PC-9 (cell line): ENCODE measurements around the gene CD226. TPM values are rescaled to one million over a fixed set of nuclear protein-coding genes. Genes with fewer than 3 reads are reported as not detected.

Experiments
- BruUV-seq: library from RNA; stranded (reverse); fragments of 400-500 nt; replicated peaks from 2 replicates; lab custom pipeline; 2021; lab: Mats Ljungman, UMichigan
- CTCF ChIA-PET: fragments of 300-600 bp; sonication (Branson Sonifier 250); formaldehyde crosslinking; loops from one replicate; lab custom pipeline; 2022; ENCODE audit warnings: antibody characterized with exemption; lab: Charles Lee
- POLR2A ChIA-PET: fragments of 300-600 bp; sonication (Branson Sonifier 250); formaldehyde crosslinking; loops from one replicate; lab custom pipeline; 2022; ENCODE audit warnings: antibody characterized with exemption; ENCODE audit not compliant: unreplicated experiment; lab: Charles Lee
- DNase-seq, 2 experiments: peaks; one replicate each; pipeline versions ENCODE4 v3.0.0 to v3.0.0-alpha.2; 2015 to 2022; ENCODE audit warnings: mixed read lengths in 1 of 2
- H2AFZ ChIP-seq: fragments of 200-600 bp; sonication (generic); 2 replicates; pipeline ENCODE4 v1.8.1; 2017; ENCODE audit warnings: antibody characterized with exemption
- H3F3A ChIP-seq: fragments of 200-600 bp; sonication (generic); 2 replicates; pipeline ENCODE4 v1.8.1; 2017; ENCODE audit warnings: antibody characterized with exemption, mild to moderate bottlenecking, low read depth; ENCODE audit not compliant: insufficient read depth
- H3K27ac ChIP-seq: fragments of 200-600 bp; sonication (generic); 2 replicates; pipeline ENCODE4 v1.6.1; 2016; ENCODE audit warnings: mixed run types
- H3K27me3 ChIP-seq: fragments of 200-600 bp; sonication (generic); 2 replicates; pipeline ENCODE4 v1.6.1; 2016; ENCODE audit warnings: low read depth, mixed run types; ENCODE audit not compliant: insufficient read depth
- H3K36me3 ChIP-seq: fragments of 200-600 bp; sonication (generic); 2 replicates; pipeline ENCODE4 v1.6.1; 2016; ENCODE audit warnings: low read depth, mixed run types
- H3K4me1 ChIP-seq: fragments of 200-600 bp; sonication (generic); replicated peaks from 2 replicates; pipeline ENCODE4 v1.6.1; 2016; ENCODE audit warnings: mixed run types; ENCODE audit not compliant: insufficient read depth
- H3K4me2 ChIP-seq: fragments of 200-600 bp; sonication (generic); 2 replicates; pipeline ENCODE4 v1.6.1; 2017; ENCODE audit warnings: mixed run types
- H3K4me3 ChIP-seq: fragments of 200-600 bp; sonication (generic); 2 replicates; pipeline ENCODE4 v1.6.1; 2016; ENCODE audit warnings: mixed run types
- H3K79me2 ChIP-seq: fragments of 200-600 bp; sonication (generic); 2 replicates; pipeline ENCODE4 v1.6.1; 2017; ENCODE audit warnings: low read depth, mixed run types
- H3K9me2 ChIP-seq: fragments of 200-600 bp; sonication (generic); 2 replicates; pipeline ENCODE4 v1.8.1; 2017; ENCODE audit warnings: mild to moderate bottlenecking; ENCODE audit not compliant: insufficient read depth
- H3K9me3 ChIP-seq: fragments of 200-600 bp; sonication (generic); 2 replicates; pipeline ENCODE4 v1.8.1; 2016; ENCODE audit warnings: low read depth; ENCODE audit not compliant: insufficient read depth
- H4K20me1 ChIP-seq: fragments of 200-600 bp; sonication (generic); 2 replicates; pipeline ENCODE4 v1.8.1; 2017; ENCODE audit not compliant: insufficient read depth
- CTCF ChIP-seq: fragments of 200-600 bp; sonication (generic); conservative IDR thresholded peaks from 2 replicates; pipeline ENCODE4 v1.6.1; 2017; ENCODE audit warnings: mixed run types, antibody characterized with exemption, mild to moderate bottlenecking, moderate library complexity
- EZH2 ChIP-seq: fragments of 200-600 bp; sonication (generic); IDR thresholded peaks from 2 replicates; pipeline ENCODE4 v1.8.0; 2017; ENCODE audit warnings: antibody characterized with exemption, low read depth
- intact Hi-C: fragments of 100-400 bp; cut with micrococcal nuclease; formaldehyde crosslinking; loops from one replicate; pipeline ENCODE4 v1.10.0; 2022; ENCODE audit not compliant: unreplicated experiment
- total RNA-seq: library from RNA; stranded (reverse); gene quantifications from 2 replicates; pipeline ENCODE4 v1.2.3, GENCODE V29; 2021

The CD226 gene
- total RNA-seq, 1 experiment from 2014 or later: 0.13 TPM

- Histone ChIP-seq H3K4me1 (no peaks in the 10 kb centered on the region), H3K4me3 (no peak overlapping the region), H3K79me2 (no peaks in the 10 kb centered on the region), H3K4me2 (no peak overlapping the region), H3K27ac (no peak overlapping the region), H2AFZ (no peak overlapping the region), H4K20me1 (no peaks in the 10 kb centered on the region), H3K36me3 (no peaks in the 10 kb centered on the region), H3K9me3 (no peaks in the 10 kb centered on the region), H3K9me2 (no peaks in the 10 kb centered on the region), H3K27me3 (no peaks in the 10 kb centered on the region), H3F3A (no peaks in the 10 kb centered on the region)
- ChIA-PET POLR2A (no interaction called here), CTCF (no interaction called here)
- no TSS peak for BruUV-seq
- intact Hi-C loops: no loop called here
- DNase-seq: no peak
- TF ChIP-seq EZH2 (no peak), CTCF (no peak)
Observed at GRCh38 chr18:69887256-69887655, 60.4 kb downstream of the CD226 start.

GRCh38 chr18:69885841-69886531 lies 61.7 kb downstream of the CD226 start:
- intact Hi-C loops: no loop called here
- CTCF ChIA-PET: no interaction called here
- POLR2A ChIA-PET: no interaction called here
- H3K79me2 ChIP-seq: no peaks in the 10 kb centered on the region
- H3F3A ChIP-seq: no peaks in the 10 kb centered on the region
- TF ChIP-seq EZH2: no peak
- TF ChIP-seq CTCF: no peak
- no peaks in the 10 kb centered on the region for H3K27me3 ChIP-seq
- H3K27ac ChIP-seq: no peak overlapping the region
- no peak overlapping the region for H3K4me2 ChIP-seq
- H3K36me3 ChIP-seq: no peaks in the 10 kb centered on the region
- no peak overlapping the region for H2AFZ ChIP-seq
- no peaks in the 10 kb centered on the region for H3K9me3 ChIP-seq
- H4K20me1 ChIP-seq: no peaks in the 10 kb centered on the region
- H3K4me1 ChIP-seq: no peaks in the 10 kb centered on the region
- no peak overlapping the region for H3K4me3 ChIP-seq
- no peak for DNase-seq
- no peaks in the 10 kb centered on the region for H3K9me2 ChIP-seq
- BruUV-seq: no TSS peak

- no peaks in the 10 kb centered on the region for H3F3A ChIP-seq
Observed at GRCh38 chr18:69885355-69885754, 62.3 kb downstream of the CD226 start.

More at GRCh38 chr18:69885355-69885754, 62.3 kb downstream of the CD226 start:
- CTCF ChIA-PET: no interaction called here
- Histone ChIP-seq H3K36me3 (no peaks in the 10 kb centered on the region), H3K4me1 (no peaks in the 10 kb centered on the region), H3K4me3 (no peak overlapping the region), H3K27ac (no peak overlapping the region), H2AFZ (no peak overlapping the region), H4K20me1 (no peaks in the 10 kb centered on the region), H3K9me2 (no peaks in the 10 kb centered on the region), H3K27me3 (no peaks in the 10 kb centered on the region), H3K4me2 (no peak overlapping the region), H3K79me2 (no peaks in the 10 kb centered on the region), H3K9me3 (no peaks in the 10 kb centered on the region)
- TF ChIP-seq EZH2 (no peak), CTCF (no peak)
- BruUV-seq: no TSS peak
- POLR2A ChIA-PET: no interaction called here
- intact Hi-C loops: no loop called here
- DNase-seq: no peak
